Kidney capillary endothelial cell (primary cell): ENCODE measurements around the gene SECTM1.
"Not testable (repeated sequence)": the region's sequence is repeated elsewhere in the genome, so short reads cannot be mapped to it uniquely, and the experiment has no call there.

Experiments used
- DNase-seq: peaks from one replicate; pipeline ENCODE4 v3.0.0-alpha.2; 2018; ENCODE audit warnings: low spot score

SECTM1 gene

GRCh38 chr17:82347994-82348393, 14.4 kb upstream of the SECTM1 start:
- DNase-seq, result not testable (repeated sequence)

DNA sequence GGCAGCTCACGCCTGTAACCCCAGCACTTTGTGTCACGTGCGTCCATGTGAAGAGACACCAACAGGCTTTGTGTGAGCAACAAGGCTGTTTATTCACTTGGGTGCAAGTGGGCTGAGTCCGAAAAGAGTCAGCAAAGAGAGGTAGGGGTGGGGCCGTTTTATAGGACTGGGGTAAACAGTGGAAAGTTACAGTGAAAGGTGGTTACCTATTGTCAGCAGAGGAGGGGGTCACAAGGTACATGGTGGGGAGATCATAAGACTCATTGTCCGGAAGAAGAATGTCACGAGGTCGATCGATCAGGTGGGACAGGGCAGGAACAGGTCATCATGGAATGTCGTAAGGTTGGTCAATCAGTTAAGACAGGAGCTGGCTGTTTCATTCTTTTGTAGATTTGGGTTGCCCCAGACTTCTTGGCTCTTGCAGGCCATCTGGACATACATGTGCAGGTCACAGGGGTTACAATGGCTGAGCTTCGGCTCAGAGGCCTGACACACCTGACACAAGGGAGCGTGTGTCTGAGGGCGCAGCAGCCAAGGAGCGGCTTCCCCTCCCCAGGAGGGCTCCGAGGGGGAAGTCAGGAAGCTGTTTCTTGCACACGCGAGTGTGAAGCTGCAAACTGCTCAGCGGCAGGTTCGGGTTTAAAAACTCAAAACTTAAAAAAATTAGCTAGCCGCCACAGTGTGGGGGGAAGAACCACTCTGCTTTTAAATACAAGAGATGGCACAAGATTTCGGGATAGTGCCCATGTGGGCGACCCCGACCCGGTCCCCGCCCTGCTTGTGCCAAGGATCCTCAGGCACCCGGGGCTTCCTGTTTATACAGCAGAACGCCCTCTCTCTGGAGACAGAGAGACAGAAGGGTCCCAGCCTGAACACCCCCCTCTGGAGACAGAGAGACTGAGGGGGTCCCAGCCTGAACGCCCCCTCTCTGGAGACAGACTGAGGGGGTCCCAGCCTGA, 13.1 kb upstream of the SECTM1 start:
- DNase-seq, result no peak

- DNase-seq, result no peak
Measured at GRCh38 chr17:82345151-82345976, 11.8 kb upstream of the SECTM1 start.

DNA sequence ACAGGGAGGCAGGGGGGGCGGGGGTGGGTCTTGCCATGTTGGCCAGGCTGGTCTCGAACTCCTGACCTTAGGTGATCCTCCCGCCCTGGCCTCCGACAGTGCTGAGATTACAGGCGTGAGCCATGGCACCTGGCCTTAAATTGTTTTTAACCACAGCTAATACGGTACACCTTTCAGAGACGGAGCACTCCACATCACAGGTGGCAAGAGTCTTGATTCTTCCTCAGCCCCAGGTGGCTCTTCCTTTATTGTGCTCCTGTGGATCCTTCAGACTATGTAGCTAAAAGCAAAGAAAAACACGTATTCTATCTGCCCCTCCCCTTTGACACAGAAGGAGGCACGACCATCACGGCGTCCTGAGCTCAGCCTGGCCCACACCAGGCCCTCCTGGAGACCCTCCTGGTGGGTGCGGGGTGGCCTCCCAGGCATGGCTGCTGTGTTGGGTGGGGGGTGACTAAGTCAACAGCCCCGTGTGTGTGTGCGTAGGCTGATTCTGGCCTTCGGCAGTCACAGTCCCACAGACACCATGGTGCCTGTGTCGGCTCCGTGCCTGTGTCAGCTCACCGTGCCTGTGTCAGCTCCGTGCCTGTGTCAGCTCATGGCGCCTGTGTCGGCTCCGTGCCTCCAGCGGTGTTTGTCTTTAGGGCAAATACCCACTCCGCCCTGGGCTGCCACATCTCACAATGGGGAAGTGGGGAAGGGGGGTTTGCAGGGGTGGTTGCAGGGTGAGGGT, 10.8 kb upstream of the SECTM1 start:
- no peak for DNase-seq

DNA sequence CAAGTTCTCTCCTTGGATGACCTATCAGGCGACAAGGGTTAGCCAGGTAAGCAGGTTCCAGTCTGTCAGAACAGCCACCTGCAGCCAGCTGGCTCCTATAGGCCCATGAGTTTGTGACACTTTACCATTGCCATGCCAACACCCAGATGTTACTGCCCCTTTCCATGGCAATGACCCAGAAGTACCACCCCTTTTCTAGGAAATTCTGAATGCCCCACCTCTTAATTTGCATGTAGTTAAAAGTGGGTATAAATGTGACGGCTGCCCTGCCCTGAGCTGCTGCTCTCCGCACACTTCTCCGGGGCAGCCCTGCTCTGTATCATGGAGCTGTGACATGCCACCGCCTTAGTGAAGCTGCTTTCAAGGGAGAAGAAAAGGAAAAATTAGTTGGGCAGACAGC, 10.0 kb upstream of the SECTM1 start:
- no peak for DNase-seq

- DNase-seq, result no peak
Measured at GRCh38 chr17:82342361-82343079, 9.0 kb upstream of the SECTM1 start.

- no peak for DNase-seq
Measured at GRCh38 chr17:82339634-82340580, 6.3 kb upstream of the SECTM1 start.

DNA sequence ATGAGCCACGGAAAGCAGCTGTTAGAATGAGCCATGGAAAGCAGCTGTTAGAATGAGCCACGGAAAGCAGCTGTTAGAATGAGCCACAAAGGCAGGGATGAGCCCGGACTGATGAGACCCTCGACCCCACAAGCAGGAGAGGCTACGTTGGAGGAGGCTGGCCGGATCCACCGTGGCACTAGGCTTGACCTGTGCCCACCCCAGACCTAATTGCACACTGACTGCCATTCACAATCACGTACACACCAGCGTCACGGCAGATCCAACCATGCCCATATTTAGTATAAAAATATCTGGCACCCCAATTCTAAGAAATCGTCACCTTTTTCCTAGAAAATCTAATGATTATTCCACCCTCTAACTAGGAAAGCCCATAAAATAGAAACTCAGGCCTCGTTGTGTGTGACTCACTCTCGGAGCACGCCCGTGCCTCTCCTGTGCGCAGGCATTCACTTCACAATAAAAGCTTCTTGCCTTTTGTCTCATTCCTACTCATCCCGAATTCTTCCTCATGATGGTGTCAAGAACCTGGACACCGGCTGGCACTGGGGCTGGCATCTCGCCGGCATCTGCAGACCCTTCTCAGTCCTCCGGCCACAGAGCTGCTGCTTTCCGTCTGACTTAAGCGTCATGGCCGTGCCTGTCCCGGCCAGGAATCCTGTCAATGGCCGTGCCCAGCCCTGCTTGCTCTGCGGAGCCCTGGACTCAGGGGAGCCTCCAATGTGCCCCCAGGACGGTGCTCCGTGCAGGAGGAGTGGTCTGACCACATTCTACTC, 5.5 kb upstream of the SECTM1 start:
- peak; percentile 51 for DNase-seq

DNA sequence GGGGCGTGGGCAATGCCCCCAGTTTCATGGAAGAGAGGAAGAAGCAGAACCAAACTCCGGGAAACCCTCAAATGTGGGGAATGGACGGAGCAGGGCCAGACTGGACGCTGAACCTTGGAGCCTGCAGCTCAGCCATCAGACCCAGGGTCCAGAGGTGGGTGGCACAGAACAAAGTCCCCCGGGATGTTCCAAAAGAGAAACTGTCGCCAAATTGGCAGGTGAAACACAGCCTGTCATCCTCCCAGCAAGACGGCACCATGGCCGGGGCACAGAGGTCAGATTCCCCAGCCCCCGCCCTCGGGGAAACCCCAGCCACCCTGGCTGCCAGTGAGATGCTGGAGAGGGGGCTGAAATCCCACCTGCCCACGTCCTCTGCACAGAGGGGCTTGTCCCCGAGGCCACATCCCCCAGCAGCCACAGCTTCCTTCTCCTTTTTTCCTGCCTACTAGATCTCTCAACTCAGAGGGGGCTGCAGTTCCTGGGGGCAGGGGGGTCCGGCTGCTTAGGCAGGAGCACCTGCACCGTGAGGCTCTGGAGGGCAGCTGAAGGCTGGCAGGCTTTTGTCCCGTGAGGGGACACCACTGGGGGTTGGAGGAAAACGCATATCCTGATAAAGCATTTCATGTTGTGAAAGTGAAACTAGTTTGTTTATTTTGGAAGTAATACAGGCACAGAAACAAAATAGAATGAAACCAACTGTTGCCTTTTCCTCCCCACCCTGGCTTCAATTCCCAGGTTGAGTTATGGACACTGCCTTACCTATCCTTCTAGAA, 1.2 kb upstream of the SECTM1 start:
- DNase-seq, result no peak

DNA sequence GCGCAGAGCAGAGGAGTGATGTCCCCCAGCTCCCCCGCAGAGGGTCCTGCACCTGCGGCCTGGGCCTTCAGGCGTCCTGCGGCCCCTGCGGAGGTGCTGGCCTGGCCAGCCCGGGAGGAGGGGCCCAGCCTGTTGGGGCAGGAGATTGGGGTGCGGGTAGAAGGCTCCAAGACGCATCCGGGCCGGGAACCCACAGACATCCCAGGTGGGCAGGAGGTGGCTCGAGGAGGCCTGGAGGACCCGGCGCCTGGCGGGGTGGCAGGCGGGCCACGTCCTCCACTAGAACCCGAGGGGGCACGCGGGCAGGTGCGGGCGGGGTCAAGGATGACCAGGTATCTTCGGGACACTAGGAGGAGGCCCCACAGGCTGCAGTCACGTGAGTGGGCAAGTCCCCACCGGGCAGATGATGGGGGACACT, 647 bp upstream of the SECTM1 start:
- no peak for DNase-seq

DNA sequence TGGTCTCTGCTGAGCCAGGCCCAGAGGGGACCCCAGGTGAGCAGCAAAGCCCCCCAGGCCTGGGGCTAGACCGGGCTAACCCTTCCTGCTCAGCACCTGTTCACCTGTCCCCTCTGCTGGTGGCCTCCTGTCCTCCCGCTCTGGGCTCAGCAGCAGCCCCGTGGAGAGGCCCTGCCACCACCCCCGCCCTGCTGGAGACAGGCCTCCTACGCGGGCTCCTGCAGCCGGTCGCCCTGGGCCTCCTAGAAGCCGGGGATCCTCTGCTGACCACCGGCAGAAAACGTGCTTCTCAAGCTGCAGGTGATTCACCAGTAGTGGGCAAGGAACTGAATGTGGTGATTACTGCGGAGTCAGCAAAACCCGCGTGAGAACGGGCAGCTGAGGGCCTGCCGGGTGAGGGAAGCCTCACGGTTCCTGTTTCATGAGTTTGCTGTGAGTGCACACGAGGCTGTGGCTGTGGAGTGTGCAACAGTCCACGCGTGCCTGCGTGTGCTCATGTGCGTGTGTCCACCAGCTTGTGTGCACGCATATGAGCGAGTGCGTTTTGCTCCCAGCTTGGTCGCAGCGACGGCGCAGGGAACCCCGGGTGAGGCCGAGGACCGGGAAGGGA, 792 bp downstream of the SECTM1 start:
- DNase-seq, result no peak

- no peak for DNase-seq
Measured at GRCh38 chr17:82331345-82331939, 2.1 kb downstream of the SECTM1 start.

GRCh38 chr17:82330322-82331239, 3.0 kb downstream of the SECTM1 start:
- no peak for DNase-seq

DNA sequence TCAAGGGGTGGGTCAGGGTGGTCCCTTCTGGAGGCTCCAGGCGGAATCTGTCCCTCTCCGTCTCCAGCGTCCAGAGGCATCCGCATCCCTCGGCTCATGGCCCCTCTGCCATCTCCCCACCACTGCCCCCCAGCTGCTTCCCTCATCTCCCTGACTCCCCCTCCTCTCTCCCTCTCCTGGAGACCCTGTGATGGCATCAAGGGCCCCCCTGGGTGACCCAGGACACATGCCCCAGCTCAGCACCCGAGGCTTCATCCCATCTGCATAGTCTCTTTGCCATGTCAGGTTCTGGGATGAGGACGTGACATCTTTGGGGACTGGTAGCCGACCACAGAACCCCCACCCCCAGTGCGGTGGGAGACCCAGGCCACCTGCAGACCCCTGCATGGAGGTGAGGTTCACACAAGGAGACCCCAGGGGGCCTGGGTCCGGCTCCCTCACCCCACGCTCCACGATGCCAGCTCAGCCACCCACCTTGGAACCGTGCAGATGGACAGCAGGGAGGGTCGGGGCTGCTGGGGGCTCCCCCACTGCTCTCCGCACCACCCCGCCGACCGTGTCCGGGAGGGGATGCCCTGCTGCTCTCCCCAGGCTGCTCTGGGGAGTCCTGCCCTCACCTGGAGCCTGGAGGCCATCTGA, 3.8 kb downstream of the SECTM1 start:
- no peak for DNase-seq

DNA sequence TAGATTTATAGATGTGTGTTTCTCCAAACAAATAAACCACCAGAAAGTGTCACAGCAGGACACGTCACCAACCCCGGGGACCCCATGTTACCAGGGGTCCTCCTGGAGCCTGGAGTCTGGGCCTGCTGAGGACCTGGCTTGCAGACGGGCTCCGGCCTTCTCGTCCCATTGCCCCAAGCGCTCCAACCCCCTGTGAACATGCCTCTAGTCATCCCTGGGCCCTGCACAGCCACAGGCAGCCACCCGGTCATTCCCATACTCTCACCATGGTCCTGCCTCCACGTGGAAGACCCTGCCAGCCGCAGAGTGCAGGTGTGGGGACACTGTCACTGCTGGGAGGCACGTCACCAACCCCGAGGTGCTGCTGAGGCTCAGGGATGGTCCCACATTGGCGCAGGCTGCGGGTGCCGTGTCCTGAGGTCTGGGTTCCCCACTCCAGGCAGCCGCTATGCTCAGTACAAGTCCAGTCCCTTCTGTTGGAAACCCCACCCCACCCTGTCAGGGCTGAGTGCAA, 4.5 kb downstream of the SECTM1 start:
- DNase-seq, result no peak
